Activated CD8-positive, alpha-beta T cell treated with anti-CD3 and anti-CD28 coated beads, Interleukin-2, amount 10 ng/mL, durations not matched to agents 7 days and 5 days (primary cell): ENCODE data around the gene GPR78. TPM values are rescaled to one million over a fixed set of nuclear protein-coding genes. Genes with fewer than 3 reads are reported as not detected.

Experiments used
- ATAC-seq: fragments of 150-1000 bp; cut with Tn5 transposase; one replicate; pipeline ENCODE4 v1.10.0; 2021; ENCODE audit warnings: moderate library complexity
- CTCF ChIA-PET: fragments of 350-600 bp; sonication (Branson Sonifier 250); formaldehyde crosslinking; loops from one replicate; lab custom pipeline; 2021; ENCODE audit warnings: antibody characterized with exemption; lab: Charles Lee
- POLR2A ChIA-PET: fragments of 350-600 bp; sonication (Branson Sonifier 250); formaldehyde crosslinking; loops from one replicate; lab custom pipeline; 2021; ENCODE audit warnings: antibody characterized with exemption; lab: Charles Lee
- DNase-seq: peaks from one replicate; pipeline ENCODE4 v3.0.0-alpha.2; 2020
- H3K27ac Mint-ChIP-seq: one replicate; pipeline ENCODE4 v1.8.0; 2021; ENCODE audit warnings: mild to moderate bottlenecking, mixed read lengths
- H3K27me3 Mint-ChIP-seq: one replicate; pipeline ENCODE4 v1.8.0; 2021; ENCODE audit warnings: low read depth, mixed read lengths
- H3K36me3 Mint-ChIP-seq: one replicate; pipeline ENCODE4 v1.8.0; 2021; ENCODE audit warnings: low read depth, mixed read lengths
- H3K4me1 Mint-ChIP-seq: one replicate; pipeline ENCODE4 v1.8.0; 2021; ENCODE audit warnings: low read depth, mixed read lengths
- H3K4me3 Mint-ChIP-seq: one replicate; pipeline ENCODE4 v1.8.0; 2021; ENCODE audit warnings: mild to moderate bottlenecking, mixed read lengths
- H3K9me3 Mint-ChIP-seq: one replicate; pipeline ENCODE4 v1.8.0; 2022; ENCODE audit warnings: mixed read lengths; ENCODE audit not compliant: insufficient read depth
- total RNA-seq, 2 experiments: library from RNA; stranded (reverse); gene quantifications; one replicate each; pipeline ENCODE4 v1.2.3, GENCODE V29; 2021

Gene GPR78
- total RNA-seq, 2 experiments from 2014 or later: not detected

- H3K27me3 Mint-ChIP-seq: no peaks in the 10 kb centered on the region
- DNase-seq (no peak), ATAC-seq (no peak)
- H3K4me3 Mint-ChIP-seq: no peak overlapping the region
- H3K27ac Mint-ChIP-seq: no peak overlapping the region
- H3K36me3 Mint-ChIP-seq: no peaks in the 10 kb centered on the region
- H3K9me3 Mint-ChIP-seq: no peaks in the 10 kb centered on the region
- H3K4me1 Mint-ChIP-seq: peaks cover 8% of the 10 kb centered on the region
- ChIA-PET CTCF (no interaction called here), POLR2A (no interaction called here)
Observed at GRCh38 chr4:8540586-8540985, 39.6 kb upstream of the GPR78 start.

- Mint-ChIP-seq H3K27ac (no peak overlapping the region), H3K9me3 (no peaks in the 10 kb centered on the region), H3K4me3 (no peak overlapping the region), H3K36me3 (no peaks in the 10 kb centered on the region), H3K27me3 (no peaks in the 10 kb centered on the region), H3K4me1 (peaks cover 8% of the 10 kb centered on the region)
- ChIA-PET POLR2A (no interaction called here), CTCF (no interaction called here)
- ATAC-seq: no peak
- DNase-seq: no peak
Observed at GRCh38 chr4:8540991-8541390, 39.2 kb upstream of the GPR78 start.

- POLR2A ChIA-PET: no interaction called here
- Mint-ChIP-seq H3K9me3 (no peaks in the 10 kb centered on the region), H3K27ac (no peak overlapping the region), H3K4me1 (peaks cover 8% of the 10 kb centered on the region), H3K27me3 (no peaks in the 10 kb centered on the region), H3K36me3 (no peaks in the 10 kb centered on the region), H3K4me3 (no peak overlapping the region)
- DNase-seq (no peak), ATAC-seq (no peak)
- CTCF ChIA-PET: no interaction called here
Observed at GRCh38 chr4:8541981-8542715, 38.0 kb upstream of the GPR78 start.

DNA sequence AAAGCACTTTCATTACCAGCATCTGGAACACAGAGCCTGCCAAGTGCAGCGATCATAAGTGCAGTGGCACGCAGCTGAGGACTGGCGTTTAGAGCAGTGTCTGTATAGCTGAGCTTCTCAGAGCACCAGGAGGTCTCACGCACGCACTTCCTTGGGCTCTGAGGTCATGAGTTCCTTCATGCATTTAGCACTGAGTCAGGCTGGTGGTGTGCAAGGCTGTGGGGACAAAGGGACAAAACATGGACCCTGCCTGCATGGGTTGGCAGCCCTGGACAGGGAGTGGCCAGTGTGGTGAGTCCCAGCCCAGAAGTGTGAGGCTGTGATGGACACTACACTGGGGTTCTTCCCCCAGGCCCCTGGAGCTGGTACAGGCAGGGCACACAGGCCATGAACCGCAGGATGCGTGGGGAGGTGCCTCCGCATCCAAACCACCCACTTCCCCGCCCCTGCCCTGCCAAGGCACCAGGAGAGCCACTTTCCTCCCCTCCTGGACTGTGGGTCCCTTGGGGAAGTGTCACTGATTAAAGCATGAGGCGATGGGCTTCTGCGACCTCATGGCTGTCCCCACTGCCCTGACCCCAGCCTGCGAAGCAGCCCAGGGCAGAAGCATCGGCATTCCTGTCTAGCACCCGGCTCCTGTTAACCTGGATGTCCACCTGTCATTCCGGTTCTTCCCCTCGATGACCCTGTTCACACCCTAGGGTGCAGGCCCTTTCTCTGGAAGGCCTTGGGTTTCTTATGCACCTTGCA is 37.2 kb upstream of the GPR78 start:
- H3K27ac Mint-ChIP-seq: no peak overlapping the region
- H3K27me3 Mint-ChIP-seq: no peaks in the 10 kb centered on the region
- DNase-seq (no peak), ATAC-seq (no peak)
- H3K9me3 Mint-ChIP-seq: no peaks in the 10 kb centered on the region
- H3K36me3 Mint-ChIP-seq: no peaks in the 10 kb centered on the region
- CTCF ChIA-PET: no interaction called here
- POLR2A ChIA-PET: no interaction called here
- H3K4me1 Mint-ChIP-seq: peaks cover 8% of the 10 kb centered on the region
- H3K4me3 Mint-ChIP-seq: no peak overlapping the region

DNA sequence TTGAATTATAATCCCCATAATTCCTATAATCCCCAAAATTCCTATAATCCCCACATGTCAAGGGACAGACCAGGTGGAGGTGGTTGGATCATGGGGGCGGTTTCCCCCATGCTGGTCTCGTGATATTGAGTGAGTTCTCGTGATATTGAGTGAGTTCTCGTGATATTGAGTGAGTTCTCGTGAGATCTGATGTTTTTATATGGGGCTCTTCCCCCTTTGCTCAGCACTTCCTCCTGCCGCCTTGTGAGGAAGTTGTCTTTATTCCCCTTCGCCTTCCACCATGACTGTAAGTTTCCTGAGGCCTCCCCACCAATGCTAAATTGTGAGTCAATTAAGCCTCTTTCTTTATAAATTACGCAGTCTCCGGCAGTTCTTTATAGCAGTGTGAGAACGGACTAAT is 36.6 kb upstream of the GPR78 start:
- CTCF ChIA-PET: no interaction called here
- POLR2A ChIA-PET: no interaction called here
- peaks cover 8% of the 10 kb centered on the region for H3K4me1 Mint-ChIP-seq
- no peak overlapping the region for H3K4me3 Mint-ChIP-seq
- H3K36me3 Mint-ChIP-seq: no peaks in the 10 kb centered on the region
- ATAC-seq (no peak), DNase-seq (no peak)
- H3K27me3 Mint-ChIP-seq: no peaks in the 10 kb centered on the region
- no peaks in the 10 kb centered on the region for H3K9me3 Mint-ChIP-seq
- no peak overlapping the region for H3K27ac Mint-ChIP-seq

- POLR2A ChIA-PET: no interaction called here
Observed at GRCh38 chr4:8544282-8544681, 35.9 kb upstream of the GPR78 start.

GRCh38 chr4:8544741-8545438 is 35.3 kb upstream of the GPR78 start:
- CTCF ChIA-PET: no interaction called here
- ATAC-seq: no peak
- H3K27ac Mint-ChIP-seq: no peak overlapping the region
- no peaks in the 10 kb centered on the region for H3K36me3 Mint-ChIP-seq
- H3K27me3 Mint-ChIP-seq: no peaks in the 10 kb centered on the region
- H3K4me1 Mint-ChIP-seq: peaks cover 5% of the 10 kb centered on the region
- POLR2A ChIA-PET: no interaction called here
- H3K4me3 Mint-ChIP-seq: no peak overlapping the region
- DNase-seq: no peak
- no peaks in the 10 kb centered on the region for H3K9me3 Mint-ChIP-seq

More at GRCh38 chr4:8544282-8544681, 35.9 kb upstream of the GPR78 start:
- ATAC-seq (no peak), DNase-seq (no peak)
- Mint-ChIP-seq H3K36me3 (no peaks in the 10 kb centered on the region), H3K9me3 (no peaks in the 10 kb centered on the region), H3K4me1 (peaks cover 8% of the 10 kb centered on the region), H3K4me3 (no peak overlapping the region), H3K27me3 (no peaks in the 10 kb centered on the region), H3K27ac (no peak overlapping the region)
- CTCF ChIA-PET: no interaction called here

GRCh38 chr4:8545439-8545765 is 34.8 kb upstream of the GPR78 start:
- Mint-ChIP-seq H3K36me3 (no peaks in the 10 kb centered on the region), H3K27me3 (no peaks in the 10 kb centered on the region), H3K4me3 (no peak overlapping the region), H3K9me3 (no peaks in the 10 kb centered on the region), H3K4me1 (no peaks in the 10 kb centered on the region), H3K27ac (no peak overlapping the region)
- POLR2A ChIA-PET: no interaction called here
- no peak for ATAC-seq
- CTCF ChIA-PET: no interaction called here
- DNase-seq: no peak

DNA sequence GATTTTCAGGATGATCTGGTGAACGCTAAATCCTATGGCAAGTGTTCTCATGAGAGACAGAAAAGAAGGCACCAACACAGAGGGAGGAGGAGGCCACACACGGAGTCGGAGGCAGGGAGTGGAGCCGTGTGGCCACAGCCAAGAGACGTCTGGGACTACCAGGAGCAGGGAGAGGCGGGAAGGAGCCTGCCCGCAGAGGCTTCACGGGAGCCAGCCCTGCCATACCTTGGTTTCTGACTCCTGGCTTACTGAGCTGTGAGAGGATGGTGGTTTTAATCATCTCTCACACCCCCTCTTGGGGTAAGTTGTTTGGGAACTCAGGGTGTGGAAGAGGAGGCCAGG is 33.5 kb upstream of the GPR78 start:
- ATAC-seq (no peak), DNase-seq (no peak)
- Mint-ChIP-seq H3K4me3 (no peak overlapping the region), H3K36me3 (no peaks in the 10 kb centered on the region), H3K9me3 (no peaks in the 10 kb centered on the region), H3K27me3 (no peaks in the 10 kb centered on the region), H3K4me1 (no peaks in the 10 kb centered on the region), H3K27ac (no peak overlapping the region)
- POLR2A ChIA-PET: no interaction called here
- CTCF ChIA-PET: no interaction called here

DNA sequence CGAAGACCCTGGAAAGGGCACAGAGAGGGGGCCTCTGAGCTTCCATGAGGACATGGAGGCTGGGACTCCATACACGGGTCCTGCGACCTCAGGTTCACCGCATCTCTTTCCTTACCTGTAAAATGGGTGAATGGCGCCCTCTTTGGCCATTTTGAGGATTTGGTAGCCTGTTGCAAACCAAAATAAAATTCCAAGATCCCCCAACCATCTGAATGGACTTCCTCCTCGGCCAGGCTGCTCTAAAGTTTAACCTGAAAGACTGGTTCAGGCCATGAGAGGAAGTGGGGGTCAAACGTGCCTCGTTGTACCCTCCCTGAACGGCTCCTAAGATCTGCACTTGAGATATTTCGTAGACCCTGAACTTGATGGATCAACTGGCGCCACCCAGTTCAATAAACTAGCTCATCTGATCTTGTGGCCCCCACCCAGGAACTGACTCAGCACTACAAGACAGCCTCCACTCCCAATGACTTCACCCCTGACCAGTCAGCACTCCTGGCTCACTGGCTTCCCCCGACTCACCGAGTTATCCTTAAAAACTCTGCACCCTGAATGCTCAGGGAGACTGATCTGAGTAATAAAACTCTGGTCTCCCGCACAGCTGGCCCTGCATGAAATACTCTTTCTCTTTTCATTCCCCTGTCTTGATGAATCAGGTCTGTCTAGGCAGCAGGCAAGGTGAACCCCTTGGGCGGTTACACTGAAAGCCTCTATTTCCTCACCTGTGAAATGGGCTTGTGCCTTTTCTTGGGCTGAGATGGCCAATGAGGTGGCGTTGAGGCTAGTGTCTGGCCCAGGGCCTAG is 32.9 kb upstream of the GPR78 start:
- Mint-ChIP-seq H3K36me3 (no peaks in the 10 kb centered on the region), H3K27ac (no peak overlapping the region), H3K4me1 (no peaks in the 10 kb centered on the region), H3K4me3 (no peak overlapping the region), H3K27me3 (no peaks in the 10 kb centered on the region), H3K9me3 (no peaks in the 10 kb centered on the region)
- no peak for ATAC-seq
- POLR2A ChIA-PET: no interaction called here
- no peak for DNase-seq
- CTCF ChIA-PET: no interaction called here

GRCh38 chr4:8547912-8548730 is 32.1 kb upstream of the GPR78 start:
- no peaks in the 10 kb centered on the region for H3K9me3 Mint-ChIP-seq
- CTCF ChIA-PET: no interaction called here
- no peak for ATAC-seq
- no peak overlapping the region for H3K4me3 Mint-ChIP-seq
- no peak for DNase-seq
- POLR2A ChIA-PET: no interaction called here
- no peak overlapping the region for H3K27ac Mint-ChIP-seq
- H3K4me1 Mint-ChIP-seq: no peaks in the 10 kb centered on the region
- no peaks in the 10 kb centered on the region for H3K36me3 Mint-ChIP-seq
- H3K27me3 Mint-ChIP-seq: no peaks in the 10 kb centered on the region
